ENCODE measurements around the gene PXT1.

DNA sequence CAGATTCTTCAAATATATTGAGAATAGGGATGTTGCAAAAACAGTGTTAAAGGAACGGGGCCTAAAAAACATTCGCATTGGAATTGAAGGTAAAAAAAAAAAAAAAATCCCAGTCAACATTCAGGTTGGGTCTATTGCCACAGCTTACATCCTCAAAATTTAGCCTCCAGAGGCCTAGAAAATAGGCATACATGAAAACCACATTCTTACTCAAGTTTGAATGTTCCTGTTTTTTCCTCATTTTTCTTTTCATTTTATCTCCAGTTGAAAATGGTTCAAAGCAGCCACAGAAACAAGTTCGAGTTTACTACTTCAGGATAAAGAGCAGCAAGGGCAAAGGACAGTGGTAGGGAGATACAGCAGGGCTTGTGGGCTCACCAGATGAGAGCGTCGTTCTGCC is 42.1 kb upstream of the PXT1 start:
- TF ChIP-seq MEF2D (tag; conservative IDR thresholded peaks at IDR 0.05; ENCODE audit: low read depth): no peak
- TF ChIP-seq, protein P1, sequence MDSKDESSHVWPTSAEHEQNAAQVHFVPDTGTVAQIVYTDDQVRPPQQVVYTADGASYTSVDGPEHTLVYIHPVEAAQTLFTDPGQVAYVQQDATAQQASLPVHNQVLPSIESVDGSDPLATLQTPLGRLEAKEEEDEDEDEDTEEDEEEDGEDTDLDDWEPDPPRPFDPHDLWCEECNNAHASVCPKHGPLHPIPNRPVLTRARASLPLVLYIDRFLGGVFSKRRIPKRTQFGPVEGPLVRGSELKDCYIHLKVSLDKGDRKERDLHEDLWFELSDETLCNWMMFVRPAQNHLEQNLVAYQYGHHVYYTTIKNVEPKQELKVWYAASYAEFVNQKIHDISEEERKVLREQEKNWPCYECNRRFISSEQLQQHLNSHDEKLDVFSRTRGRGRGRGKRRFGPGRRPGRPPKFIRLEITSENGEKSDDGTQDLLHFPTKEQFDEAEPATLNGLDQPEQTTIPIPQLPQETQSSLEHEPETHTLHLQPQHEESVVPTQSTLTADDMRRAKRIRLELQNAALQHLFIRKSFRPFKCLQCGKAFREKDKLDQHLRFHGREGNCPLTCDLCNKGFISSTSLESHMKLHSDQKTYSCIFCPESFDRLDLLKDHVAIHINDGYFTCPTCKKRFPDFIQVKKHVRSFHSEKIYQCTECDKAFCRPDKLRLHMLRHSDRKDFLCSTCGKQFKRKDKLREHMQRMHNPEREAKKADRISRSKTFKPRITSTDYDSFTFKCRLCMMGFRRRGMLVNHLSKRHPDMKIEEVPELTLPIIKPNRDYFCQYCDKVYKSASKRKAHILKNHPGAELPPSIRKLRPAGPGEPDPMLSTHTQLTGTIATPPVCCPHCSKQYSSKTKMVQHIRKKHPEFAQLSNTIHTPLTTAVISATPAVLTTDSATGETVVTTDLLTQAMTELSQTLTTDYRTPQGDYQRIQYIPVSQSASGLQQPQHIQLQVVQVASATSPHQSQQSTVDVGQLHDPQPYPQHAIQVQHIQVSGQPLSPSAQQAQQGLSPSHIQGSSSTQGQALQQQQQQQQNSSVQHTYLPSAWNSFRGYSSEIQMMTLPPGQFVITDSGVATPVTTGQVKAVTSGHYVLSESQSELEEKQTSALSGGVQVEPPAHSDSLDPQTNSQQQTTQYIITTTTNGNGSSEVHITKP (IDR thresholded peaks at IDR 0.05; ENCODE audit: partially characterized antibody): no peak
- TF ChIP-seq, protein P2, sequence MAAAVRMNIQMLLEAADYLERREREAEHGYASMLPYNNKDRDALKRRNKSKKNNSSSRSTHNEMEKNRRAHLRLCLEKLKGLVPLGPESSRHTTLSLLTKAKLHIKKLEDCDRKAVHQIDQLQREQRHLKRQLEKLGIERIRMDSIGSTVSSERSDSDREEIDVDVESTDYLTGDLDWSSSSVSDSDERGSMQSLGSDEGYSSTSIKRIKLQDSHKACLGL (CRISPR knock-in tag; IDR thresholded peaks at IDR 0.05; ENCODE audit: borderline replicate concordance, poor library complexity, severe bottlenecking): no peak
